NCI-H2196 (cell line): ENCODE data around the gene MOB2.

ENCODE experiments used
- DNase-seq: peaks from one replicate; lab custom pipeline; 2025; ENCODE audit not compliant: unreplicated experiment; lab: John Stamatoyannopoulos, UW

MOB2 gene

DNA sequence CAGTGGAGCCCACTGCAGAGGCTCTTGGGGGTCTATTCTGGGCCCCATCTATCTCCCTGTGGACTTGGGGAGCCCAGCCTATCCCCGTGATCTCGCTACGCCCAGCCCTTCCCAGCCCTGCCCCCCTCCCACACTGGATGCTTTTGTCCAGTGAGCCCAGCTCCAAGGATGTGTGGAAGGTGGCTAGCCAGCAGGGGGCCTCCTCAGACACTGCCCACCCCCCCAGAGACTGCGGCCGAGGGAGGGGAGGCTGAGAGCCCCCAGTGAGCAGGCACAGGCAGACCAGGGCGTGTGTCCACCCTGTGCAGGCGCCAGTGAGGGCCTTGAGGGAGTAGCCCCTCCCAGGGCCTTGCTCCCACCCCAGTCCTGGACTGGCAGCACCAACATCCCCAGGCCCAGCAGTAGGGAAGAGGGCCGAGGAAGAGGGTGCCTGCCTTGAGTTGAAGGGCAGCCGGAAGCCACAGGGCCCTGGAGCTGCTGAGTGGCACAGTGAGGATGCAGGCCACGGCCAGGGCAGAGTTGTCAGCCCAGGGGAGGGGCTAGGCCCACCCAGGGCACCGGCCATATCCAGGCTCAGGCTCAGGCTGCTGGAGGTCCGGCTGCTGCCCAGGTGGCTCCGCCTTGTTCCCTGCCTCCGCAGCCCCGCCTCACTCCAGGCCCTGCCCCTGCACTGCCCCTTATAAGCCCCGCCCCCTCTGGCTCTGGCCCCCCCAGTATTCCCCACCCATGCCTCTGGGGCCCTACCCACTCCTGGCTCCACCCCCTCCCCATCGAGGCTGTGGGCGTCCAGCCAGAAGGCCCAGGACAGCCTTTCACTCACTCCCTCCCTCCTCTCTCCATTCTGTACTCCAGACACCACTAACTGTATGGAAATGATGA is 28.0 kb downstream of the MOB2 start:
- peak; percentile 83 for DNase-seq

DNA sequence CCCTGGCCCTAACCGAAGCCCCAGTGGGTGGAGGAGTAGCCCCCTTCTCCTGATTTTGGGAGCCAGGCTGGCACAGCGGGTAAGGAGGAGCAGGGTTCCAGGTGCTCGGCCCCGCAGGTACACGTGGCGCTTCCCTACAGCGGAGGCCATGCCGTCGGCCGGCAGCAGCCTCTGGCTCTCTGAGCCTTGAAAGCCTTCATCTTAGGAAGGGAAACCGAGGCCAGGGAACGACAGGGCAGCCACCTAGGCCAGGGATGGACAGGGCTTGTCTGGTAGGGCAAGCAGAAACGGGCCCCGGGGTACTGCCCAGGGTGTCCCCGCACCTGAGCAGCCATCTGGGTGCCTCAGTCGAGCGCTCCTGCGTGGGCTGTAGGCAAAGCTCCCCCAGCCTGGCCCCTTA is 28.7 kb downstream of the MOB2 start:
- DNase-seq = no peak

DNA sequence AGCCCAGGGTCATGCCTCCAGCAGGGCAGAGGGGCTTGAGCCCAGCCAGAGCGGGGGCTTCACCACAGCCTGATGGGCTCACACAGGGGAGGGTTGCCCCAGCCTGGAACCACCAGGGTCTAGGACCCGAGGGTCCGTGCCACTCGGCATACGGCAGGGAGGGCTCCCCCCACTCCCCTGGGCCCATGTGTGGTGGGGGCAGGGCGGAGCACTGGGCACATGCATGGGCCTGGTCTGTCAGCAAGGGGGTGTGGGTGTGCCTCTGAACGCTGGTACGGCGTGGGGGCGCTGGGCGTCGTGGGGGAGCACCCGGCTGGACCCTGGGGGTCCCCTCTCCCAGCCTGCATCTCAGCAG is 29.3 kb downstream of the MOB2 start:
- DNase-seq = no peak

DNA sequence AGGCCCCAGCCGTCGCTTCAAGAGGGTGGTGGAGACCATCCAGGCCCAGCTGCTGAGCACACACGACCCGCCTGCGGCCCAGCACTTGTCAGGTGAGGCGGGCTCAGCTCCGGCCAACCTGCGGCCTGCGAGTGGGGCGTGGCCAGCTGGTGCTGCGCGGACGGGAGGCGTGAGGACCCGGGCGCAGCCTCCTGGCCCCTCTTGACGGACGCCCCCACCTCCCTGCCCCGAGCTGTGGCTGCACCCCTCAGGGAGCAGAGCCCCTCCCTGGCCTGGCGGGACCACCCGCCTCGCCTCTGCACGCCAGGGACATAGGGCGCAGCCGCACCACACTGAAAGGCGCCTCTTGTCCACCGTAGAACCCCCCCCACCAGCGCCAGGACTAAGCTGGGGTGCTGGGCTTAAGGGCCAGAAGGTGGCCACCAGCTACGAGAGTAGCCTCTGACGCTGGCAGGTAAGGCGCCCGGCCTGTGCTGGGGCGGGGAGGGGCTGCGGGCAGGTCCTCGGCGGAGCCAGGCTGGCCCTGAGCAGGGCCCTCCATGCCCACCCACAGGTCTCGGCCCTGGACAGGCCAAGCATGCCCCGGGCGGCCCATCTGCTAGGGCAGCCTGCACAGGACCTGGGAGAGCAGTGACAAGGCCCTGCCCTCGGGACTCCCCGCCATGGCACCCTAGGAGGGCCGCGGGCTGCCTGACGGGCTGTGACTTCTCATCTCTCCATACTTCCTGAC is 29.8 kb downstream of the MOB2 start:
- no peak for DNase-seq

DNA sequence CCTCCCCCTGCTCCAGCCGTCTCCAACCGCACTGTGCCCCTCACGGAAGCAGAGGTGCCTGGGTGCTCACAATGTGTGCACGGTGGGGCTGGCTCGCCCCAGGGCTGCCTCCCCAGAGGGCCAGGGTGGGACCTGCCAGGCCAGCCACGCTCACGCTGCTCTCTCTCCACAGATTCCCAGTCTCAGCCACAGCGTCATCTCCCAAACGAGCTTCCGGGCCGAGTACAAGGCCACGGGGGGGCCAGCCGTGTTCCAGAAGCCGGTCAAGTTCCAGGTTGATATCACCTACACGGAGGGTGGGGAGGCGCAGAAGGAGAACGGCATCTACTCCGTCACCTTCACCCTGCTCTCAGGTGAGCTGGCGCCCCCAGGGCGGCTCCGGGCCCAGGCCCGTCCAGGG is 30.4 kb downstream of the MOB2 start:
- no peak for DNase-seq

DNA sequence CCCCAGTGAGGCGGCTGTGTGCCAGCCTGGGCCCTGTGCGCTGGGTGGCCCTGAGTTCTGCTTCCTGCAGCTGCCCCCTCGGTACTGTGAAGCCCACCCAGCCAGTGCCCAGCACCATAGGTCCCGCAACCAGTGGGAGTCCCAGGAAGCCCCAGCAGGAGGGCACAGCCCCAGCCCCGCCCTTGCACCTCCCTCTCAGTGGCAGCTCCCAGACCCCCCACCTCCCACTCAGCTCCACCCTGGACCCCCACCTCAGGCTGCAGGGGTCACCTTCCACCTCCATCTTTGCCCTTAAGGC is 30.9 kb downstream of the MOB2 start:
- DNase-seq = no peak

DNA sequence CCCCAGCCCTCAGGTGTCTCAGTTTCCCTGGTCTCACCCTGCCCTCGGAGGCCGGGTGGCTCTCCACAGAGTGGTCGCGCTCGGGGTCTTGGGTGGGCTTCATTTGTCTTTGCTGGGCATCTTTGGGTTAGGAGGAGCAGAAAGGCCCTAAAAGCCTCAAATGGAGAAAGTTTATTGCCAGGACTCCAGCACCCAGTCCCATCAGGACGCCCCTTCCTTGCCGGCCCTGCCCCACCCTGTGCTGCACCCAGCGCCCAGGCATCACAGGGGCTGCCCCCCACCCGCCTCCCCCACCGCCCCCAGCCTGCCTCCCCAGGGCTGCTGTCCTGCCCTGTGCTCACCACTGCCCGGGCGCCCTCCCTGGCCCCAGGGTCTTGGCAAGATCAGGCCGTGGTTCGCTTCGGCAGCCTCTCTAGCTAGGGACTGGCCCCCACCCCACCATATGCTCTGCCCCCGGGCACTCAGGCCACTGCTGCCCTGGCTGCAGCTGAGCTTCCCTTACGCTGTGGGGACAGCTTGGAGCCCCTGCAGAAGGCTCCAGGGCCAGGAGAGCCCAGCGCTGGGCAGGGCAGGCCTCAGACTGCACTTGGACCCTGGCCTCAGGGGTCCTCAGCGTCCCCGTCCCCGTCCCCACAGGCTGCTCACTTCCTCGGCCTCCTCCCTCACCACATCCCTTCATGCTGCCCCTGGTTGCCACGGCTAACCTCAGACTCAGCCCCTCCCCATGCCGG is 31.4 kb downstream of the MOB2 start:
- DNase-seq = no peak

DNA sequence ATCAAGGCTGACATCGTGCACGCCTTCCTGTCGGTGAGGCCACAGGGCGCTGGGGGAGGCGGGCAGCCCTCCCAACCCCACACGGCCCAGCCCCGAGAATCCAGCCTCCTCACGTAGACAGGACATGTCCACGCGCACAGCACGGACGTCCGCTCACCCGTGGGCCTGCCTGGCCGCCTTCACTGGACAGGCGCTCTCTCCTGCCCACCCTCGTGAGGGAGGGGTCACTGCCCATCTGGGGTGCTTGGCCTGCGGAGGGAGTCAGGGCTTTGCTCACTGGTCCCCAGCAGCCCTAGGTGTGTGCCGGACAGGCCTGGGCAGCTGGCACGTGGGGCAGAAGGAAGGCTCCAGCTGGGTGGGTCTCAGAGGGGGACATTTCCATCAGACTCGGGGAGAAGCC is 32.0 kb downstream of the MOB2 start:
- no peak for DNase-seq

DNA sequence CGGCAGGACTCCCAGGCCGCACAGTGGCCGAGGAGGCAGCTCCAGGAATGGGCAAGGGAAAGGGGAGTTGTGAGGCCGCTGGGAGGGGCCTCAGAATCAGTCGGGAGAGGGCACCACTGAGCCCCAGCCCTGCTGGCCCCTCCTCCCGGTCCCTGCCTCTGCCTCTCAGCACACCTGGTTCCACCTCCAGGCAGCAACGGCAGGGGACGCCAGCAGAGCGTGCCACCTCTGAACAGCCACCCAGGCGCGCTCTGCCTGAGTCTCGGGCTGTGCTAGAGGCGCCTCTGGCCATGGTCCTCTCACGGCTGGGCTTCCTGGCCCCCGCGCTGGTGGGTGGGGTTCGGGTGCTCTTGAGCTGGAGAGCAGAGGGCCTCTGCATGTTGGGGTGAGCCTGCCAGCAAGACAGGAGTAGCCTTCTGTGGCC is 33.0 kb downstream of the MOB2 start:
- no peak for DNase-seq

DNA sequence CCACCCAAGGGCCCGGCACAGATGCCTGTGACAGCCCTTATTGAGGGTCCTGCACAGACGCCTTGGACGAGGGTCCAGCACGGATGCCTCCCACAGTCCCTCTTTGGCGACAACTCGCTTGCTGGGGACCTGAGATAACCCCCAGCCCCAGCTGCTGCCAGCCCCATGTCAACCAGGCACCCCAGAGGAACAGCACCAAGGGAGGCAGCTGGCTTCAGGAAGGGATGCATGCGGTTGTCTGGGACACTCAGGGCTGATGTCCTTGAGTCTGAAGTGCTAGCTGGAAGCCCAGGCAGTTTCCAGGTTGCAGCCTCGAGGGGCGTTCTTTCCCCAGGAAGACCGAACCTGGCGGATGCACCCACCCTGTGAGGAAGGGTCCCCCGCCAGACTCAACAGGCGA is 33.8 kb downstream of the MOB2 start:
- no peak for DNase-seq

DNA sequence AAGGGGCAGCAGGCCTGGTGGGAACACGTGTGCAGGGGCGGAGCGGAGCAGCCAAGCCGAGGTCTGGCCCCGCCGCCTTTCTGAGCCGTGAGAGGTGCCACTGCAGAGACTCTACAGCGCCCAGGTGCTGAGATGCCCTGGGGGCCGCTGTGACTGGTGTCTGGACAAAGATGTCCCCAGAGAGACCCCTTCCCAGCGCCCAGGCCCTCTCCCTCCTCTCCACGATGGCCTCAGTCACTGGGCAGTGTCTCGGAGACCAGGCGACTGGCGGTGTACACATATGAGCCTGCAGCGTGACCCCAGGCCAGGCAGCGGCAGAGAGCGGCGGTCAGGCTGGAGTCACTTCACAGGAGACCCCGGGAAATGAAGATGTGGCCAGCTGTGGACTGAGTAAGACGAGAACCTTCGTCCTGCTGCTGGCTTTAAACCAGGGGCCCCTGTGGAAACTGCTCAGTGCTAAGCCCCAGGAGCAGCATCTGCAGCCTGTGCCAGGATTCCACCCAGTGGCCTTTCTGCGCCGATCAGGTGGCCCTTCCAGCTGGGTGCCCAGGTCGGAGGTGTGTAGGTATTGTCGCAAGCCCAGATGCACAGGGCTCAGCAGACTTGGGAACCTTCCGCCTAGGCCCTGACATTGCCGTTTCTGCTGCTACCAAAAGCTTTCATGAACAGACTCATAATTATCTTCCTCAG is 34.7 kb downstream of the MOB2 start:
- no peak for DNase-seq

DNA sequence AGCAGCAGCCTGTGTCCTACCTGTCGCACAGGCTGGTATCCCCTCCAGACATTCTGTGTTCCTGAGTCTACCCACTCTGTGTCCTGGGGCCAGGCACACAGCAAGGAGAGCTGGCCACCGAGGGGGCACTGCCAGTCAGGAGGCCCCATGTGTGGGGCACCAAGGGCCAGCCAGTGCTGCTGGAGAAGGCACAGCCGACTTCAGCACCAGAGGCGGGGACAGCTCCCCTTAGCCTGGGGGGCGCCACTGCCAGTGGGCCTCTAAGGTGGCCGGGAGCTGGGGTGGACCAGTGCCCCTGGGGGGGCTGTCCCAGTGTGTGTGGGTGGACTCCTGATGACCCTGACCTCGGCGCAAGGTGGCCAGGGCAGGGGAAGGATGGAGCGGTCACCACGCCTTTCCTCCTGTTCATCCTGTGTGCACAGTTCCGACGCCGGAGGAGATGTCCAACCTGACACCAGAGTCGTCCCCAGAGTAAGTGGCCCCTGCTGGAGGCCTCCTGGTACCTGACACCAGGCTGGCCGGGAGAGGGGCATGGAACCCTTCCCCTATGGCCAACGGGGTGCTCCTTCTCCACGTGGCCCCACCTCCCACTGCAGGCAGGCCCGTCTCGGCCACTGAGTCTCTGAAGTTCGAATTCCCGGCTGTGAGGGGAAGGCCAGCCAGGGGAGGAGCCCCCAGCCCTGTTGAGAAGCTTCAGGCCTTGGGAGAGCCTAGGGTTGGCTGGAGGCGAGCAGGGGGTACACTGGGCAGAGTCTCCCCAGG is 35.4 kb downstream of the MOB2 start:
- no peak for DNase-seq

DNA sequence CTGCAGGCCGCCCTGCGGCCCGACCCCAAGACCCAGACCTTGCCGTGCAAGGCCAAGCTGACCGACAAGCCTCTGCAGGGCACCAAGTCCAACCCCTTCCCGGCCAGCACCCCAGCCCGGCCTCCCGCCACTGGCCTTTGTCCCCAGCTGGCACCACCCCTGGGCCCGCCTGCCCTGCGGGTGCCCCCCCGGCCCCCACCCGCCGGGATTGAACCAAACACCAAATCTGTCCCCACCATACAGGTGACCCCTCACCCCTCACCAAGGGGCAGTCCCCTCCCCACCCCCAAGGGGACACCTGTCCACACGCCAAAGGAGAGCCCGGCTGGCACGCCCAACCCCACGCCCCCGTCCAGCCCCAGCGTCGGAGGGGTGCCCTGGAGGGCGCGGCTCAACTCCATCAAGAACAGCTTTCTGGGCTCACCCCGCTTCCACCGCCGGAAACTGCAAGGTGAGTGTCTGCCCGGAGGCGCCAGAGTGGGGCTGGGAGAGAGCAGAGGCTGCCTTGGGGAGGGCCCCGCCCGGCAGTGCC is 36.2 kb downstream of the MOB2 start:
- no peak for DNase-seq

DNA sequence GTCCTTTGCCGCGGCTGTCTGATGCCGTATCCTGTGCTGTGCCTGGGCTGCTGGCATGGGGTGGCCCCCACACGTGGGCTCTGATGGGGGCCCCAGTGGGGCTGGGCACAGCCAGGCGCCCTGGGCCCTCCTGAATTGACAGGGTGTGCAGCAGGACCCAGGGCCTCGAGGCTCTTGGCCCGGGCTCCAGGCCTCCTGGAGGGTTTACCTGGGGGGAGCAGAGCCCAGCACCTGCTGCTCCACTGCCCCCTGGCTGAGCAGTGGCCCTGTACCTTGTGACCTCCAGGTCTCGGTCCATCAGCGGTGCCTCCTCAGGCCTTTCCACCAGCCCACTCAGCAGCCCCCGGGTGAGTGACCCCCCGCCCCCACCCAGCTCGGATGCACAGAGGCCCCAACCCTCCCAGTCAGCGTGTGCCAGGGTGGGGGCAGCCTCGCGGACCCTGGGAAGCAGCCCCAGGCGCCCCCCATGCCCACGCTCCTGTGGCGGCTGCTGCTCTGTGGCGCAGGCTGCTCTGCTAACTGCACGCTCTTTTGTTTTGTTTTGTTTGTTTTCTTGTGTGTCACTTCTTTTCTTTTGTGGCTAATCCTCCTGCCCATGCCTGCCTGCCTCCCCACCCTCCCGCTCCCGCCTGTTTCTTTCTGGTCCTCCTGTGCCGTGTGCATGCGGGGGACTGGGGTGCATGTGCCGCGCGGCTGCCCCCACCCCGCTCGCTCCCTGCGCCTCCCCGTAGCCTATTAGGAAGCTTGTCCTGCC is 36.9 kb downstream of the MOB2 start:
- DNase-seq = no peak

DNA sequence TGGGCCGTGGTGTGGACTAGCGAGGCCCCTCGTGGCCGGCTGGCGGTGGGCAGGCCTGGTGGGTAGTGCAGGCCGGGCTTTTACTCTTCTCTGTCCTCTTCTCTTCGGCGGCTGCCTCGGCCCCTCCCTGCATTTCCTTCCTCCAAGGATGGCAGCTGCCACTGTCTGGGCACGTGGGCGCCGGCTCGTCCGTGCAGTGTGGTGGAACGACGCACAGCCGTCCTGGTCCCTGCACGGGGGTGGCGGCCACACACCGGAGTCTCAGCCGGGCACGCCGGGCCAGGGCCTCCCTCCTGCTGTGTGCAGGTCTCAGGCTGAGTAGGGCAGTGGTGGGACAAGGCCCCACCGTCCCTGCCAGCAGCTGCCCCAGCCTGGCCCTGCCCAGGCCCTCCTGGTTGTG is 37.7 kb downstream of the MOB2 start:
- DNase-seq = no peak

DNA sequence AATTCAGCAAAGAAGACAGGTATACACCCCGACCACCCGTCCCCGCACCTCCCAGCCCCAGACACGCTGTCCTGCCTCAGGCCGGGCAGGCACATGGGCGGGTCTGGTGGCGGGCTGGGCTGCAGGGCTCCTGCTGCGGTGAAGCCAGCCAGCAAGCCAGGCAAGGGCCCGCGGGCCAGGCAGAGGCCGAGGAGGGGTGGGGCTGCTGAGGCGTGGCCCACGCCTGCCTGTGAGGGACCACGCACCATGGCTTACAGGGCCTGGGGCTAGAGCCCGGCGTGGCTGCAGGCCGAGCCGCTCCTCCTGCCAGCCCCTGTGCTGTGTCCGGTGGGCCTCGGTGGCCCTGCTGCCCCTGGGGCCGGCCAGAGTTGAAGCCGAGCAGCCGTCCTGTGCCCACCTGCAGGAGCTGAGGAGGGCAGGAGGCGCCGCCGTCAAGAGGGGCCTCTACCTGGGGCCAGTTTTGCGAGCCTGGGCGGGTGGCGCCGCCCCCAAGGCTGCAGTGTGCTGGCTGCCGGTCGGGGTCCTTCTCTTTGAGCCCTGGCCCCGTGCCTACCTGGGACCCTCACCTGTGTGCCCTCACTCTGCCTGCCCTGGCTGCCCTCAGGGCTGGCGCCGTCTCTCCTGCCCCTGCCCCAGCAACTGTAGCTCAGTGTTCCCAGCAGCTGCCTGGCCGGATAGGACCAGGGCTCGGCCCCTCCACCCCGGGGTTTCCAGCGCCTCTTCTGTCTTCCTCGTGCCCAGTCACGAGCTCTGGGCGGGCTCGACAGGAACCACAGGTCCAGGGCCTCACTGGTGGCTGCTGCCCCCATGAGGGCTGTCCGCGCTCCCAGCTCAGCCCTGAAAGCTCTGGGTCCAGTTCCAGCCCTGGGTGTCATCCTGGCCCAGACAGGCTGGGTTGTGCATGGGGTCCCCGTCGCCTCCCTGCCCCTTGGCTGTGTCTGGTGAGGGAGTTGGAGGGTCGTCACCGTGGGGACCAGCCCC is 38.4 kb downstream of the MOB2 start:
- DNase-seq = no peak

DNA sequence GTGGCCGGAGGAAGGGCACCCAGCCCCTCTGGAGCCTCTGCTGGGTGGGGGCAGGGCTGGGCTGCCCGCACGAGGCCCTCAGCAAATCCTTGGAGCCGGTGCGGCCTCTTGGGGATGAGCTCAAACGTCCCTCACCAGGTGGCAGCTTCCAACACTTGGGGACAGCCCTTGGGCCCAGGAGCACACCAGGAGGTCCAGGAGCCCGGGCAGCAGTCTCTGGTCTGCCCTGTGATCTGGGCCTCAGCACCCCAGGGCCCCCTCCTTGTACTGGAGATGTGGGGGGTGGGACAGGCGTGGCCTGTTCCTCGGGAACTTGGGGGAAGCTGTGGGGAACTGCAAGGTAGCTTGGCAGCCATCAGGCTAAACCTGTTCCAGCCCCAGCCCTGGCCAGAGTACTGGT is 40.0 kb downstream of the MOB2 start:
- no peak for DNase-seq

DNA sequence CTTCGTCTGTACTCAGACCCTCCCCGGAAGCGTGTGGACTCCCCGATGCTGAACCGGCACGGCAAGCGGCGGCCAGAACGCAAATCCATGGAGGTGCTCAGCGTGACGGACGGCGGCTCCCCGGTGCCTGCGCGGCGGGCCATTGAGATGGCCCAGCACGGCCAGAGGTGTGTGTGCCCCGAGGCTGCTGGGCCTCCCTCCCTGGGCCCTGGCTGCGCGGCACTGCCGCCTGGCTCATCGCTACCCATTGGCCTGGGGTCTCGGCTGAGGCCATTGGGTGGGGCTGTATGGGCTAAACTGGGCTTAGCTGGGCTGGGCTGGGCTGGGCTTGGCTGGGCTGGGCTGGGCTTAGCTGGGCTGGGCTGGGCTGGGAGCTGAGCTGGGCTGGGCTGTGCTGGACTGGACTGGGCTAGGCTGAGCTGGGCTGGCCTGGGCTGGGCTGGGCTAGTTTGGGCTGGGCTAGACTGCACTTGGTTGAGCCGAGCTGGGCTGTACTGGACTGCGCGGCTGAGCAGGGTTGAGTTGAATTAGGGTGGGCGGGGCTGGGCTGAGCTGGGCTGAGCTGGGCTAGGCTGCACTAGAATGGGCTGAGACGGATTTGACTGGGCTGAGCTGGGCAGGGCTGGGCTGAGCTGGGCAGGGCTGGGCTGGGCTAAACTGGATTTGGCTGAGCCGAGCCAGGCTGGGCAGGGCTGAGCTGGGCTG is 40.7 kb downstream of the MOB2 start:
- no peak for DNase-seq
